PFSK-1 (cell line): ENCODE data around the gene WDR82.

Source experiments
- FOXP2 ChIP-seq: optimal IDR thresholded peaks from 2 replicates; pipeline ENCODE3; 2011; ENCODE audit warnings: borderline replicate concordance, control low read depth, inconsistent platforms; ENCODE audit not compliant: insufficient read depth; ENCODE audit errors: extremely low read length, extremely low read depth
- POLR2AphosphoS5 ChIP-seq: IDR thresholded peaks from 2 replicates; pipeline ENCODE4 v1.6.1; 2012; ENCODE audit warnings: low read depth, mild to moderate bottlenecking, control low read depth, low read length, moderate library complexity
- SIN3A ChIP-seq: IDR thresholded peaks from 2 replicates; pipeline ENCODE4 v1.6.1; 2012; ENCODE audit warnings: mild to moderate bottlenecking, low read length, moderate library complexity, borderline replicate concordance; ENCODE audit not compliant: insufficient read depth
- TAF1 ChIP-seq: IDR thresholded peaks from 2 replicates; pipeline ENCODE4 v1.6.1; 2012; ENCODE audit warnings: low read length, control low read depth, borderline replicate concordance; ENCODE audit not compliant: insufficient read depth
- TF ChIP-seq, protein P1 (sequence below), 2 experiments: IDR thresholded peaks; 2 replicates each; pipeline versions ENCODE4 v1.6.1 to v1.8.0; 2011 to 2012; ENCODE audit warnings: low read depth in 2 of 2, low read length in 2 of 2, control low read depth in 1 of 2, inconsistent platforms in 1 of 2, mild to moderate bottlenecking in 1 of 2, moderate library complexity in 1 of 2; ENCODE audit not compliant: insufficient read depth in 1 of 2

WDR82 gene

DNA sequence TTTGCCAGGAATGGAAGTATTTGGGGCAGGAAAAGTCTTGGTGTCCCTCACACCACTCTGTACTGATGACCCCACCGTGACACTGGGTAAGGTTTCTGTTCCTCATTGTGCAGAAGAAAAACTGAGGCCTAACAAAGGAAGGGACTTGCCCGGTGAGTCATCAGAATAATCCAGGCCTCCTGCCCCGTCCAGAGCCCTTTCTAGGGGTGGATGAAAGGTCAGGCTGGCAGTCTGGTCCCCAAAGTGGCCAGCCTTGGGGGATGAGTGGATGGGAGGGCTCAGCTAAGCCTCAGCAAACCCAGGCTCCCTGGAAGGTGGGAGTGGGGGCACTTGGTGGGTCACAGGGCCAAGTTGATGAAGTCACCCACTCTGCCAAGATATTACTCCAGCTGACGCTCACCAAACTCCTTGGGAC, 35.3 kb upstream of the WDR82 start:
- no peak for TF ChIP-seq TAF1
- TF ChIP-seq, protein P1, sequence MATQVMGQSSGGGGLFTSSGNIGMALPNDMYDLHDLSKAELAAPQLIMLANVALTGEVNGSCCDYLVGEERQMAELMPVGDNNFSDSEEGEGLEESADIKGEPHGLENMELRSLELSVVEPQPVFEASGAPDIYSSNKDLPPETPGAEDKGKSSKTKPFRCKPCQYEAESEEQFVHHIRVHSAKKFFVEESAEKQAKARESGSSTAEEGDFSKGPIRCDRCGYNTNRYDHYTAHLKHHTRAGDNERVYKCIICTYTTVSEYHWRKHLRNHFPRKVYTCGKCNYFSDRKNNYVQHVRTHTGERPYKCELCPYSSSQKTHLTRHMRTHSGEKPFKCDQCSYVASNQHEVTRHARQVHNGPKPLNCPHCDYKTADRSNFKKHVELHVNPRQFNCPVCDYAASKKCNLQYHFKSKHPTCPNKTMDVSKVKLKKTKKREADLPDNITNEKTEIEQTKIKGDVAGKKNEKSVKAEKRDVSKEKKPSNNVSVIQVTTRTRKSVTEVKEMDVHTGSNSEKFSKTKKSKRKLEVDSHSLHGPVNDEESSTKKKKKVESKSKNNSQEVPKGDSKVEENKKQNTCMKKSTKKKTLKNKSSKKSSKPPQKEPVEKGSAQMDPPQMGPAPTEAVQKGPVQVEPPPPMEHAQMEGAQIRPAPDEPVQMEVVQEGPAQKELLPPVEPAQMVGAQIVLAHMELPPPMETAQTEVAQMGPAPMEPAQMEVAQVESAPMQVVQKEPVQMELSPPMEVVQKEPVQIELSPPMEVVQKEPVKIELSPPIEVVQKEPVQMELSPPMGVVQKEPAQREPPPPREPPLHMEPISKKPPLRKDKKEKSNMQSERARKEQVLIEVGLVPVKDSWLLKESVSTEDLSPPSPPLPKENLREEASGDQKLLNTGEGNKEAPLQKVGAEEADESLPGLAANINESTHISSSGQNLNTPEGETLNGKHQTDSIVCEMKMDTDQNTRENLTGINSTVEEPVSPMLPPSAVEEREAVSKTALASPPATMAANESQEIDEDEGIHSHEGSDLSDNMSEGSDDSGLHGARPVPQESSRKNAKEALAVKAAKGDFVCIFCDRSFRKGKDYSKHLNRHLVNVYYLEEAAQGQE (IDR thresholded peaks at IDR 0.05; ENCODE audit: insufficient read depth in 1 of 2, low read depth in 2 of 2, low read length in 2 of 2): no peak
- no peak for TF ChIP-seq SIN3A
- TF ChIP-seq POLR2AphosphoS5: no peak
- no peak for TF ChIP-seq FOXP2

DNA sequence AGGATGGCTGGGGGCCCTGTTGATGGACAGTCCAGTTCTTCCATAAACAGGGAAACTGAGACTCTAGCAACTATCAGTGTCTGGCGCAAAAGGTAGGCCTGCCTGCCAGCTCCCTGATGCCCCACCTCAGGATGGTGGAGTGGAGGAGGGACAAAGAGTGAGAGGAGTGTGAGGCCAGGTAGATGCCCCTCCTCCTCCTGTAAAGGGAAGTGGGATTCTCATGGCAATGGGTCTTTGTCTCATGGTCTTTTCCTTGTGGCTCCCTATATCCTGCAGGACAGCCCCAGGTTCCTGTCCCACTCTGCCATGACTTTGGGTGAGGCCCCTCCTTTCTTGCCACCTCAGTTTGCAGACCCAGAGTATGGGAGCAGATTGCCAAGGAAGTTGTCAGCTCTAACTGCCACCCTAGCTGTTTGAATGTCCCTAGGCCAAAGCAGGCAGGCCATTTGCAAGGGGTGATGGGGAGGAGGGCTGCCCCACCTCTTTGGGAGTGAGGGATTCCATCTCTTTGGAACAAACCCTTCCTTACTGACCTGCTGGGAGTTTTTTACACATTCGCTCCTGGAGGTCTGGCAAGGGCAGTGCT, 34.8 kb upstream of the WDR82 start:
- TF ChIP-seq TAF1 (no peak), POLR2AphosphoS5 (no peak), FOXP2 (no peak), SIN3A (no peak)
- TF ChIP-seq, protein P1 (IDR thresholded peaks at IDR 0.05; ENCODE audit: insufficient read depth in 1 of 2, low read depth in 2 of 2, low read length in 2 of 2): no peak

DNA sequence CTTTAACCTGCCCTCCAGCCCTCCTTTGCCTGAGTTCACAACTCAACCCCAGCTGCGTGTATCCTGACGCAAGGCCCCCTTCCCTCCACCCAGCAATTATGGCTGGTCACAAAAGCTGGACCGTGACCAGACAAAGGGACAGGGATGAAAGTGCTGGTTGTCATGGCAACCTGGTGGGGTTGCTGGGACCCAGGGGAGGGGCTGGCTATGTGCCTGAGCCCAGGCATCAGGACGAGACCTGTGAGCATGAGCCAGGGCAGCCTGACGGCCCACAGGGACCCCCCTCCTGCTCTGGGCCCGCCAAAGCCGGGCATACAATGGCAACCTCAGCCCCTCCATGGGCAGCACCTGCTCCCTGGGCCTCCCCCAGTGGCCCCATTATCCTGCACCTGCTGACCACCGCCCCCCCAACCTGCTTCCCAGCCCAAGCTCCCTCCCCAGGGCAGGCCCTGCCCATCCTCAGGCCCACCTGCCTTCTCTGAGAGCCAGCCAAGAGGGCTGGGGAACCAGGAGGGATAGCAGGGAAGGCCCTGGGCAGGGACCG, 33.2 kb upstream of the WDR82 start:
- TF ChIP-seq POLR2AphosphoS5 (no peak), TAF1 (no peak), SIN3A (no peak)
- TF ChIP-seq, protein P1 (IDR thresholded peaks at IDR 0.05; ENCODE audit: insufficient read depth in 1 of 2, low read depth in 2 of 2, low read length in 2 of 2): no peak

DNA sequence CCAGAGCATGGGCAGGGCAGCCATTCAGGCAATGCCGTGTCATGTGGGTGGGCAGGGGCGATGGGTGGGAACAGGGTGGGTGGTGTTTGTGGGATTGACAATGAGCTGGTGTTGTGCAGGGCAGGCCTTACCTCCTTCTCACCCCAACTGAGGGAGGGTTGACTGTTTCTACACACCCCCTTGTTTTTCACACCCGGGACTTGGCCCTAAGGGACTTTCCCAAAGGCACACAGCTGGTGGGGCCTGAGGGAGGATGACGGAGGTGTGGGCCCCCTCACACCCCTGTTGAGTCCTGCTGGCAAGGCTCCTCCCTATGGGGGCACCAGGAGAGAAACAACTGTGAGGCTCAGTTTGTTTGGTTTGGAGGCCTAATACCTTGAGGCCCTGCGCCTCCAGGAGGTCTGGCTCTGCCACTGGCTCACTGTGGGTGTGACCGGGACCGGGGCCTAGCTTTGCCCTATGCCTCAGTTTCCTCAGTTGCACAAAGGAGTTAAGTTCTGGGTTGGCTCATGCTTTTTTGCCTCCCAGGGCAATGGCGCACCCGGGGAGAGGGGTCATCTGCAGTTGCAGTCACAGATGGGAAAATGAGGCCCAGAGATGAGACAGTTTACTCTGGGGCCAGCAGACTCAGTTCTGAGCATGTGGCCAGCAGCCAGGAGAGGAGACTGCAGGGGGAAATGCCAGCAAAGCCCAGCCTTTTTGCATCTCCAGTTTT, 32.6 kb upstream of the WDR82 start:
- TF ChIP-seq POLR2AphosphoS5 (no peak), TAF1 (no peak)

DNA sequence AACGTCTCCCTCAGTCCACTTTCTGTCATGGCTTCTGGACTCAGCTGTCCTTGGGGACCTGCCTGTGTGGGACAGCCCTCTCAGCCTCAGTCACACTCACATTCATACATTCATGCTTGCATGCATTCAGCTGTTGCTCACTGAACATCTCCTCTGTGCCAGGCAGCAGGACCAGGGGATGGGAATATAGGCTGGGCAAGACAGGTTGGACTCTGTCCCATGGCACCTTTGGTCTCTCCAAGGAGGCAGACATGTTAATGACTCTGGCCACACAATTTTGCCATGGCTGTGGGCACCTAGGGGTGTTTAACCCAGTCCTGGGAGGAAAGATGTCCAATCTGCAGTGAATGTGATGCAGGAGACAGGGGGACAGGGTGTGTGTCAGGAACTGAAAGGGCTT, 29.9 kb upstream of the WDR82 start:
- TF ChIP-seq TAF1: no peak
- TF ChIP-seq FOXP2: no peak
- TF ChIP-seq, protein P1 (IDR thresholded peaks at IDR 0.05; ENCODE audit: insufficient read depth in 1 of 2, low read depth in 2 of 2, low read length in 2 of 2): no peak
- TF ChIP-seq POLR2AphosphoS5: no peak
- no peak for TF ChIP-seq SIN3A
